Type B pancreatic cell (in vitro differentiated cells): ENCODE measurements around the gene UBE2N. TPM values are rescaled to one million over a fixed set of nuclear protein-coding genes. Genes with fewer than 3 reads are reported as not detected.

Source experiments
- DNase-seq: peaks from one replicate; pipeline ENCODE4 v3.0.0; 2021; ENCODE audit warnings: mixed read lengths; ENCODE audit not compliant: unreplicated experiment; ENCODE audit errors: extremely low spot score
- H3K27ac Mint-ChIP-seq: 2 replicates; pipeline ENCODE4 v1.8.0; 2021; ENCODE audit warnings: mild to moderate bottlenecking, mixed read lengths
- H3K27me3 Mint-ChIP-seq: 2 replicates; pipeline ENCODE4 v1.8.0; 2021; ENCODE audit warnings: mixed read lengths
- H3K36me3 Mint-ChIP-seq: 2 replicates; pipeline ENCODE4 v1.8.0; 2021; ENCODE audit warnings: mixed read lengths
- H3K4me1 Mint-ChIP-seq: one replicate; pipeline ENCODE4 v1.8.0; 2021; ENCODE audit warnings: mixed read lengths; ENCODE audit not compliant: unreplicated experiment
- H3K4me3 Mint-ChIP-seq: 2 replicates; pipeline ENCODE4 v1.8.0; 2021; ENCODE audit warnings: mild to moderate bottlenecking, mixed read lengths
- H3K9me3 Mint-ChIP-seq: 2 replicates; pipeline ENCODE4 v1.8.0; 2021; ENCODE audit warnings: mixed read lengths
- total RNA-seq: library from RNA; stranded (reverse); gene quantifications from 2 replicates; pipeline ENCODE4 v1.2.1, GENCODE V29; 2021; ENCODE audit warnings: low replicate concordance
- TF ChIP-seq, protein P1 (sequence below): fragments of 200-600 bp; sonication (generic); conservative IDR thresholded peaks from 2 replicates; pipeline ENCODE4 v1.5.0; 2021; ENCODE audit warnings: antibody characterized with exemption, mild to moderate bottlenecking

UBE2N gene
- total RNA-seq, 1 donor from 2014 or later, result 102 TPM

DNA sequence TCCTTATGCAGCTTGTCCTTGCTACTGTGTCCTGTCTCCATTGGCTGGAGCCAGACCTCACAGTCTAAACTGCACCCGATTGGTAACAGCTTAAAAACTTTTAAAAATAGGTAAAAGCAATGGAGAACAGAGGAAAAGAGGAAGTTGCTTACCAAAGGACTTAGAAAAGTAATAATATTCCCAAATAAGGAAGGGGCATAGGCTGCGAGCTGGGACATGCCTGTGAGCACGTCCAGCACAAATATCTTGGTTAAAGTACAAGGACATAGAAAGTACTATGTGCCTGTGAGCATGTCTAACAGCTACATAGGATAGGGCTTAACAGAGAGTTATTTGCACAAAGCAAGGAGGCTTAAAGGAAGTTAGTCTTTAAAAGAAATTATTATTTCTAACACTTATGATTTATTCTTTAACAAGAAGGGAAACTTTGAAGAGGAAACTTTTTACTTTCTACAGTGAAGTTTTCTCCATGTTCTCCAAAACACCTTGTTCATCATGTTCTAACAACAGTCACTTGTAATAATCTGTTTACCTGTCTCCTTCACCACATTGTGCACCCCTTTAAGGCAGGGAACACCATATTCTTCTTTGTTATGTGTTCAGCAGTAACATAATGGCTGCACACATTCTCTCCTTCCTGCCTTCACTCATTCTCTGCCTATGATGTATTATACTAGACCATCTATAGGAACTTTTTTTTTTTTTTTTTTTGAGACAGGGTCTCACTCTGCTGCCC lies 9.8 kb upstream of the UBE2N start:
- Mint-ChIP-seq H3K36me3 (no peaks in the 10 kb centered on the region), H3K27me3 (no peaks in the 10 kb centered on the region), H3K9me3 (no peaks in the 10 kb centered on the region), H3K4me1 (peaks cover 6% of the 10 kb centered on the region), H3K27ac (no peak overlapping the region), H3K4me3 (no peak overlapping the region)
- DNase-seq, result no peak
- TF ChIP-seq, protein P1, sequence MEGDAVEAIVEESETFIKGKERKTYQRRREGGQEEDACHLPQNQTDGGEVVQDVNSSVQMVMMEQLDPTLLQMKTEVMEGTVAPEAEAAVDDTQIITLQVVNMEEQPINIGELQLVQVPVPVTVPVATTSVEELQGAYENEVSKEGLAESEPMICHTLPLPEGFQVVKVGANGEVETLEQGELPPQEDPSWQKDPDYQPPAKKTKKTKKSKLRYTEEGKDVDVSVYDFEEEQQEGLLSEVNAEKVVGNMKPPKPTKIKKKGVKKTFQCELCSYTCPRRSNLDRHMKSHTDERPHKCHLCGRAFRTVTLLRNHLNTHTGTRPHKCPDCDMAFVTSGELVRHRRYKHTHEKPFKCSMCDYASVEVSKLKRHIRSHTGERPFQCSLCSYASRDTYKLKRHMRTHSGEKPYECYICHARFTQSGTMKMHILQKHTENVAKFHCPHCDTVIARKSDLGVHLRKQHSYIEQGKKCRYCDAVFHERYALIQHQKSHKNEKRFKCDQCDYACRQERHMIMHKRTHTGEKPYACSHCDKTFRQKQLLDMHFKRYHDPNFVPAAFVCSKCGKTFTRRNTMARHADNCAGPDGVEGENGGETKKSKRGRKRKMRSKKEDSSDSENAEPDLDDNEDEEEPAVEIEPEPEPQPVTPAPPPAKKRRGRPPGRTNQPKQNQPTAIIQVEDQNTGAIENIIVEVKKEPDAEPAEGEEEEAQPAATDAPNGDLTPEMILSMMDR, result no peak

DNA sequence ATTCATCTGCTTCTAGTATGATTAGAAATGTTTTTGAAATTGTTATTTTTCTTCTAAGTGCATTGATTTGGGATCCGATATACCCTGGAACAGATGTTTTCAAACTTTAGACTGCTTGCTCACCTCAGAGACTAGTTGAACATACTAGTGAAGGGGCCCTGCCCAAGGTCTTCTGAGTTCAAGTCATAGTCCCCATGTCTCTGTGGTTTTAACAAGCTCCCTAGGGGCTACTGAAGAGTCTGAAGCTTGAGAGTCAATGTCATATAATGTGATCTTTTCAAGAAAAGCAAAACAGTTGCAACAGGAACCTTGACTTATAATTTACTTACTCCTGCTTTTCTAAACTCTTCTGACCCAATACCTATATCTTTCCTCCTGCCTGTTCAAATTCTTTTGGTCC lies 7.5 kb upstream of the UBE2N start:
- H3K4me3 Mint-ChIP-seq, result no peak overlapping the region
- H3K4me1 Mint-ChIP-seq, result peaks cover 6% of the 10 kb centered on the region
- H3K27ac Mint-ChIP-seq, result no peak overlapping the region

DNA sequence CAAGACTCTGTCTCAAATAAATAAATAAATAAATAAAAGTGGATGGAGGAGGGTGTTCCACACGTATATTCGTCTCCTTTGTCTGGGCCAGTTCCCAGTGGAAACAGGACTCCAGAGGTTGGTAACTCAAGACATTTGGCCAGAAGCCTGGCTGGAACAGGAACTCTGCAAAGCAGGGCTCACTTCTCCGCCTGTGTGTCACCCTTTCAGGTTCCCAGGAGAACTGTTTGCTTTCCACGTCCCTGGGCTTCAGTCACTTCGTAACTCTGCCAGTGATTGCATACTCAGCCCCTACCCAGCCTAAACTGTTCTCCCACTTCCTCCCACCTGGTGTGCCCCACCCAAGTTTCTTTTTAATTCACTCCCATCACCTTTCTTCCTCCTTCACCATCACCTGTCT lies 7.0 kb upstream of the UBE2N start:
- no peaks in the 10 kb centered on the region for H3K9me3 Mint-ChIP-seq
- no peak for DNase-seq
- no peaks in the 10 kb centered on the region for H3K36me3 Mint-ChIP-seq
- no peak overlapping the region for H3K4me3 Mint-ChIP-seq
- H3K27me3 Mint-ChIP-seq, result no peaks in the 10 kb centered on the region
- H3K4me1 Mint-ChIP-seq, result peaks cover 6% of the 10 kb centered on the region
- TF ChIP-seq, protein P1, result no peak
- H3K27ac Mint-ChIP-seq, result no peak overlapping the region

More for the DNA sequence above, 7.5 kb upstream of the UBE2N start:
- TF ChIP-seq, protein P1, result no peak
- Mint-ChIP-seq H3K36me3 (no peaks in the 10 kb centered on the region), H3K9me3 (no peaks in the 10 kb centered on the region), H3K27me3 (no peaks in the 10 kb centered on the region)
- no peak for DNase-seq

DNA sequence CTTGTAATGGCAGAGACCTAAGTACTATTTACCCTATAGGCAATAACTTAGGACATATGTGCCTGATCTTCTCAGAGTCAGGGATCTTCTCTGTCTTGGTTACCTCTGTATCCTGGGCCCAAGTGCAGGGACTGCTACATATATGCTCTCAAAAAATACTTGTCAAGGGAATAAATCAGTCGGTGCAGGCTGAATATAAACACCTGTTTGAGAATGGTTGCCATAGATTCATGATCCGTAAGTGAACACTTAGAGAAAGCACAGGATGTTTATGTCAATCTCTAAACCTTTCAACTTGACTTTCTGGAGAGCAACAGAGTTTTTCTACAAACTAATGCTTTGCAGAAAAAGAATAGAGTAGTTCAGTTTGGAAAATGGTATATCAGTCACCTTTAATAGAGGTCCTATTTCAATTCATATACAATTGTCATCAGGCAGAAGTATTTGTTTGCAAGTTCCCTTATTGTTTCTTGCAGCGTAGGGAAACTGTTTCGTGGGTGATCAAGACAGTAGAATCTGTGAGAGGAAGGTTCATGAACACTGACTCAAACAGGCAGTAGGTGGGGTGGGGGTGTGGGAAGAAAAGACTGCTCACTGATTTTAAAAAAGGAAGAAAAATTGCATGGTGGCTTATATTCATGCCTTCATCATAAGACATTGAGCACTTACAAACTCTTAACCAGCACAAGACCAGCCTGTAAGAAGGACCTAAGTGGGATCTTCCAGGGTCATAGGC lies 6.0 kb upstream of the UBE2N start:
- TF ChIP-seq, protein P1, result no peak
- Mint-ChIP-seq H3K4me3 (no peak overlapping the region), H3K4me1 (peaks cover 13% of the 10 kb centered on the region), H3K27me3 (no peaks in the 10 kb centered on the region), H3K9me3 (no peaks in the 10 kb centered on the region), H3K36me3 (no peaks in the 10 kb centered on the region), H3K27ac (no peak overlapping the region)
- DNase-seq, result no peak

DNA sequence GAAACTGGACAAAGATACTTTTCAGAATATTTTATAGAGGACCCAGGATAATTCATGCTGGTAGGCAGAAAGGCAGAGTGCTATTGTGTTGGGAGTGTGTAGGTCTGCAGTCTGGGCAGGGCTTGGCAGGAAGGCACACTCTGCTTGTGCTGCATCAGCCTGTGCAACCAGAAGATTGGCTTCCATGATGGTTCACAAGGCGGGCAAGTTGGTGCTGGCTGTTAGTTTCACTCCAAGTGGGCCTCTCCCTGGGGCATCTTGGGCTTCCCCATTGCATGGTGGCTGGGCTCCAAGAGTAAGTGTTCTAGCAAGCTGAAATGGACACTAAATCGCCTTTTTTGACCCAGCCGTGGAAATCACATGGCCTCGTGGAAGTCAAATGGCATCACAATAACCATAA lies 1.8 kb upstream of the UBE2N start:
- no peaks in the 10 kb centered on the region for H3K27me3 Mint-ChIP-seq
- no peaks in the 10 kb centered on the region for H3K9me3 Mint-ChIP-seq
- no peaks in the 10 kb centered on the region for H3K36me3 Mint-ChIP-seq
- no peak for DNase-seq
- TF ChIP-seq, protein P1, result no peak
- H3K4me3 Mint-ChIP-seq, result peak overlapping the region; percentile 95
- peaks cover 29% of the 10 kb centered on the region for H3K4me1 Mint-ChIP-seq
- no peak overlapping the region for H3K27ac Mint-ChIP-seq
